ENCODE measurements around the gene MXD1. TPM values are rescaled to one million over a fixed set of nuclear protein-coding genes. Genes with fewer than 3 reads are reported as not detected.

The MXD1 gene
- total and polyA plus RNA-seq, 2 experiments from 2014 or later = 1.8 to 3.9 TPM

- H3K9me3 Mint-ChIP-seq = no peaks in the 10 kb centered on the region
- no peak overlapping the region for H3K4me2 ChIP-seq
- no peaks in the 10 kb centered on the region for H3K79me2 ChIP-seq (replicated peaks; ENCODE audit: insufficient read depth)
- ATAC-seq (no peak), DNase-seq (ENCODE audit: low spot score) (no peak)
- no peak overlapping the region for H3K4me3 Mint-ChIP-seq
- peaks cover 1% of the 10 kb centered on the region for H3K27me3 Mint-ChIP-seq (ENCODE audit: insufficient read depth, low read depth, poor library complexity)
- no peaks in the 10 kb centered on the region for H3K27me3 ChIP-seq (ENCODE audit: insufficient read depth)
- no peaks in the 10 kb centered on the region for H3K4me1 ChIP-seq (ENCODE audit: insufficient read depth)
- H3K4me3 ChIP-seq = no peak overlapping the region
- no peaks in the 10 kb centered on the region for H3F3A ChIP-seq (replicated peaks; ENCODE audit: low read depth)
- H3K9me2 ChIP-seq (ENCODE audit: insufficient read depth) = no peaks in the 10 kb centered on the region
- H2AFZ ChIP-seq = no peak overlapping the region
- H3K36me3 ChIP-seq (ENCODE audit: insufficient read depth) = no peaks in the 10 kb centered on the region
- no peaks in the 10 kb centered on the region for H3K4me1 Mint-ChIP-seq
- no peak for TF ChIP-seq NANOG (IDR thresholded peaks at IDR 0.05; ENCODE audit: borderline replicate concordance)
- TF ChIP-seq JUNB (IDR thresholded peaks at IDR 0.05; ENCODE audit: unreplicated experiment) = no peak
- no peak for TF ChIP-seq ETS1 (IDR thresholded peaks at IDR 0.05)
- TF ChIP-seq EZH2 (IDR thresholded peaks at IDR 0.05; ENCODE audit: low read depth, unreplicated experiment) = no peak
- no peak for TF ChIP-seq POLR2AphosphoS5 (IDR thresholded peaks at IDR 0.05; ENCODE audit: low read depth)
- no peak for TF ChIP-seq CREB1 (CRISPR knock-in tag; IDR thresholded peaks at IDR 0.05; ENCODE audit: low read depth)
- no peak for TF ChIP-seq EZH2phosphoT487 (IDR thresholded peaks at IDR 0.05; ENCODE audit: unreplicated experiment)
- TF ChIP-seq ZNF331 (CRISPR knock-in tag; IDR thresholded peaks at IDR 0.05; ENCODE audit: low read depth) = no peak
- TF ChIP-seq REST (IDR thresholded peaks at IDR 0.05; ENCODE audit: unreplicated experiment) = no peak
- no peaks in the 10 kb centered on the region for H3K36me3 Mint-ChIP-seq (ENCODE audit: low read depth)
- no peak overlapping the region for H3K27ac Mint-ChIP-seq
- no peak overlapping the region for H3K27ac ChIP-seq (ENCODE audit: low read depth)
- no peaks in the 10 kb centered on the region for H4K20me1 ChIP-seq (replicated peaks; ENCODE audit: insufficient read depth)
Observed at GRCh38 chr2:69985216-69985615, 70.3 kb downstream of the MXD1 start.

GRCh38 chr2:69985688-69986087 is 70.8 kb downstream of the MXD1 start:
- no peaks in the 10 kb centered on the region for H3K4me1 Mint-ChIP-seq
- Histone ChIP-seq H4K20me1 (replicated peaks; ENCODE audit: insufficient read depth) (no peaks in the 10 kb centered on the region), H3K4me2 (no peak overlapping the region), H3K79me2 (replicated peaks; ENCODE audit: insufficient read depth) (no peaks in the 10 kb centered on the region), H3K4me3 (no peak overlapping the region), H3K27ac (ENCODE audit: low read depth) (no peak overlapping the region), H3F3A (replicated peaks; ENCODE audit: low read depth) (no peaks in the 10 kb centered on the region), H3K27me3 (ENCODE audit: insufficient read depth) (no peaks in the 10 kb centered on the region), H3K4me1 (ENCODE audit: insufficient read depth) (no peaks in the 10 kb centered on the region), H2AFZ (no peak overlapping the region), H3K36me3 (ENCODE audit: insufficient read depth) (no peaks in the 10 kb centered on the region), H3K9me2 (ENCODE audit: insufficient read depth) (no peaks in the 10 kb centered on the region)
- H3K4me3 Mint-ChIP-seq = no peak overlapping the region
- no peaks in the 10 kb centered on the region for H3K9me3 Mint-ChIP-seq
- no peak for TF ChIP-seq EZH2 (IDR thresholded peaks at IDR 0.05; ENCODE audit: low read depth, unreplicated experiment)
- TF ChIP-seq ZNF114 (CRISPR knock-in tag; IDR thresholded peaks at IDR 0.05) = no peak
- no peak for TF ChIP-seq CREB1 (CRISPR knock-in tag; IDR thresholded peaks at IDR 0.05; ENCODE audit: low read depth)
- no peak for TF ChIP-seq STAT1 (IDR thresholded peaks at IDR 0.05; ENCODE audit: unreplicated experiment)
- no peak for TF ChIP-seq REST (IDR thresholded peaks at IDR 0.05; ENCODE audit: unreplicated experiment)
- no peak for TF ChIP-seq POLR2AphosphoS5 (IDR thresholded peaks at IDR 0.05; ENCODE audit: low read depth)
- TF ChIP-seq ETS1 (IDR thresholded peaks at IDR 0.05) = no peak
- H3K36me3 Mint-ChIP-seq (ENCODE audit: low read depth) = no peaks in the 10 kb centered on the region
- DNase-seq (ENCODE audit: low spot score) (no peak), ATAC-seq (no peak)
- H3K27ac Mint-ChIP-seq = no peak overlapping the region
- peaks cover 1% of the 10 kb centered on the region for H3K27me3 Mint-ChIP-seq (ENCODE audit: insufficient read depth, low read depth, poor library complexity)

Measured in GM23338 (cell line).